ENCODE results near the gene FTH1.
"Not testable (repeated sequence)": the region's sequence is repeated elsewhere in the genome, so short reads cannot be mapped to it uniquely, and the experiment has no call there.

Gene FTH1

DNA sequence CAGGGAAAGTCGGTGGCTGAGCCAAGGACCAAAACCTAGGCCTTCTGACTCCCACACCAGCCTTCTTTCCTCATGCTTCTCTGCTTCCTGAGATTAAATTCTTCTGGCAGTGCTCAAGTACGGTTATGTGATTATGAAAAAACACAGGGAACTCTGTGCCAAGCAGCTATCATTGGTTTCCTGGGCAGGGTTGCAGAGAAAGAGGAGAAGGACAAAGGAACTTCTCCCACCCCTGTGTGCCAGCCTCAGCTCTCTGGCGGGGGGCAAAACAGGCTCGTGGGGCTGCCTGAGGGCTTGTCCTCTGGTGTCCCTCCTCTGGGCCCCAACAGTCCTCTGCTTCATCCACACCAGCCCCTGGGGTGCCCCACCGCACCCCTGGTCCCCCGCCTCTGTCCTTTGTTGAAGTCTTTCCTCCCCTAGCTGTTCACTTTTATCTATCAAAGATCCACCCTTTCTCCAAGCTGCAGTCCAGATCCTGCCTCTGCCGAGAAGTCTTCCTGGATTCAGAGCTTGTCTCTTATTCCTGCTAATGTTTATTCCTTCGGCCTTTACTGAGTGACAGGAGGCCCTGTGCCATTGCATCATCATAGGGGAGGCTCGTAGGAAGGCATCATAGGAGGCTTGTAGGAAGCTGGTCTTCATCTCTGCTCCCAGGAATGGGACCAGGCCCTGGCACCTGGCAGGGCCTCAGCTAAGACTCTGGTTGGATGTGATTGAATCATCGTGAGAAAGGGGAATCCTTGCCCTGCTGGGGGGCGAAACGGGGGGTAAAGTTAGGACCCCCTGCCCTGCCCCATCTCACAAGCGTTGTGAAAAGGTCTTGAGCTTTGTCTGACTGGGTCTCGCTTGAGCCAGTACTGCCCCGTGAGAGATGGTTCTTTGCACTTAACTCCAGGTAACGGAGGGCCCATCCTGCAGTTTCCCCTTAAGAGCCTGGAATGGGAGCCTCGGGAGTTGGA, 11.5 kb upstream of the FTH1 start:
- DNase-seq, result no peak

DNA sequence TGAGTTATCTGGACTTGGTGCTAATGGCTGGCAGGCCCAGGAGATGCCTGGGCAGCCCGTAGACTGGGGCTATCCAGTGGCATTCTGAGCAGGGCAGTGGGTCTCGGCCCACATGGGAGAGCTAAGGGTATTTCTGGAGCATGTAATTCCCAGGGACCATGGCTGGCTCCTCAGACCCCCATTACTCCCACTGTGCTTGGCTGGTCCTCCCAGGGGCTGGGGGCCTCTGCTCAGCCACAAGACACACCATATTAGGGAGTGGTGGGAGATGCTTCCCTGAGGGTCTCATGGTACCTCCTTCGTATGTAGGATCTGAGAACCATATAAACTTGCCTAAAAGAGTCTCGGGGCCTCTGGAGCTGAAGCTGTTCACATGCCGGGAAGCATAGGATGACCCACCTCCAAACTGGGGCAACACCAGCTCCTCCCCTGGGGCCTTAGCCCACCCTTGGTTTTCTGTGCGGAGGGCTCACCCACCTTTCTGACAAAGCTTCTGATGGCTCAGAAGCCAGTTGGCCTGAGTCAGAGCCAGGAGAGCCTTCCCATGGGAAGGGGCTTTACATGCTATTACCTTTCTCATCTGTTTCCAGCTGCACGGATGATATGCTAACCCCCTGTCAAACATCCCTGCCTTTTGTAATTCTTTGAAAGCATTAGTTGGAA, 9.5 kb upstream of the FTH1 start:
- DNase-seq, result no peak

DNA sequence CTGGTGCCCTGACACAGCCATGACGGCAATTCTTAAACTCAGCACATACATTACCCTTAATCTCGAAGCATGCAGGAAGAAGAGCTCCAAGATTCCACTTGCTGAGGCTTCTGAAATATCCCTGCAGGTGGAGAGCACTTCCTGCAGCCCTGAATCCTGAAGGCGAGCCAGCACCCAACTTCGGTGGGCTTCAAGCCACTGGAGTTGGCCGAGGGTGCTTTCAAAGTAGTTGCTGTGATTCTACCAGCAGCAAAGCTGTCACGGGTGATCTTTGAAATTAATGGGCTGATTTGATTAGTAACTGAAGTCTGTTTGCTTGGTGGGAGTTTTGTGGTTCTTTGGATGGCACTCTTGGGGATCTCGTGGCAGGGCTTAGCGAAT, 9.0 kb upstream of the FTH1 start:
- DNase-seq, result no peak

DNA sequence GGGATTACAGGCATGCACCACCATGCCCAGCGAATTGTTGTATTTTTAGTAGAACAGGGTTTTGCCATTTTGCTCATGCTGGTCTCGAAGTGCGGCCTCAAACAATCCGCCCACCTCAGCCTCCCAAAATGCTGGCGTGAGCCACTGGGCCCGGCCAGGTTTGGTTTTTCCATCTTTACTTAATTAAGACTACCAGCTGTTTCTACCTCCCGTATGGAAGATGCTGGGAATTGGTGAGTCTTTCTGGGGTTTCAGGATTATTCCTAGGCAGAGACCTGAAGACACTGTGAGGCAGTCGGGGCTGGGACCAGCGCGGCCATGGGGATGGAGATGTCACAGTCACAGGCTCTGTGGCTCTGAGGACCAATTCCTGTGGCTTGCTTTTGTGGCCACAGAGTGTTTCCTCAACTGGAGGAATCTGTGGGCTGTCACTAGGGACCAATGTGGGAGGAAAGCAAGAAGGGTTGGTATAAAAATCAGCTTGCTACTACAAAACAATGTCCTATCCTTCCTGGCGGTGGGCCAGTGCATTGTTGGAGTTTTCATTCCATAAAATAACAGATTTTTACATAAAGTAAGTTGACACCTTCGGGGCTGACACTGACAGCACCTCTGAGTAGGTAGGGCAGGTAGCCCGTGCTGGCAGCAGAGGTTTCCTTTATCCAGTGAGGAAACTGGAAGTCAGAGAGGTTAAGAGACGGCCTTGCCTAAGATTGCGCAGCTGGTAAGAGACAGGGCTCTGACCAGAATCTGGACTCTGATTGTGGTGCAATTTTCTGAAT, 8.4 kb upstream of the FTH1 start:
- DNase-seq, result no peak

DNA sequence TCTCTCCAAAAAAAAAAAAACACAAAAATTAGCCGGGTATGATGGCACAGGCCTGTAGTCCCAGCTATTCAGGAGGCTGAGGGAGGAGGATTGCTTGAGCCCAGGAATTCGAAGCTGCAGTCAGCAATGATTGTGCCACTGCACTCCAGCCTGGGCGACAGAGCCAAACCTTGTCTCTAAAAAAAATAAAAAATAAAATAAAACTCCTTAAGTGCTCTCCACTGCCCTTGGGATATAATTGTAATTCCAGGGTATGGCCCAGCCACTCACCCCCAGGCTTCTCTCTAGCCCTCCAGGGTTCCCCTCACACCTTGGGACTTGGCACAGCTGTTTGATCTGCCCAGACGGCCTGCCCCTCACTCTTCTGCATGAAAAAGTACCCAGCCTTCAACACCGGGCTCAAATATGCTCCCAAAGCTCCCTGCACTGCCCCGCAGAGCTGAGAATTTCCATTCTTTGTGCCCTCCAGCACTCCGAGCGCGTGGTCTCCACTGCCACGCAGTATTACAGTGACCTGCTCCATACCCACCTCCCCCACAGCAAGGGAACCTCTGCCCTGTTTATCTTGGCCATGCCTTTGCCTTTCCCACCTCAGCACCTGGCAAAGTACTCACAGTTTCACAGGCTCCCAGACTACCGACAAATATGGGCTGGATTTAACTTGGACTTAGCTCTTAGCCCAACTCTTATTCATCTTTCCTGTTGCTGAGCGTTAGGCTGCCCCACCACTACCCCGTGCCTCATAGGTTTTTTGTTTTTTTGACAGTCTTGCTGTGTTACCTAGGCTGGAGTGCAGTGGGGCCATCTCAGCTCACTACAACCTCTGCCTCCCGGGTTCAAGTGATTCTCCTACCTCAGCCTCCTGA, 7.6 kb upstream of the FTH1 start:
- DNase-seq, result peak; percentile 83

DNA sequence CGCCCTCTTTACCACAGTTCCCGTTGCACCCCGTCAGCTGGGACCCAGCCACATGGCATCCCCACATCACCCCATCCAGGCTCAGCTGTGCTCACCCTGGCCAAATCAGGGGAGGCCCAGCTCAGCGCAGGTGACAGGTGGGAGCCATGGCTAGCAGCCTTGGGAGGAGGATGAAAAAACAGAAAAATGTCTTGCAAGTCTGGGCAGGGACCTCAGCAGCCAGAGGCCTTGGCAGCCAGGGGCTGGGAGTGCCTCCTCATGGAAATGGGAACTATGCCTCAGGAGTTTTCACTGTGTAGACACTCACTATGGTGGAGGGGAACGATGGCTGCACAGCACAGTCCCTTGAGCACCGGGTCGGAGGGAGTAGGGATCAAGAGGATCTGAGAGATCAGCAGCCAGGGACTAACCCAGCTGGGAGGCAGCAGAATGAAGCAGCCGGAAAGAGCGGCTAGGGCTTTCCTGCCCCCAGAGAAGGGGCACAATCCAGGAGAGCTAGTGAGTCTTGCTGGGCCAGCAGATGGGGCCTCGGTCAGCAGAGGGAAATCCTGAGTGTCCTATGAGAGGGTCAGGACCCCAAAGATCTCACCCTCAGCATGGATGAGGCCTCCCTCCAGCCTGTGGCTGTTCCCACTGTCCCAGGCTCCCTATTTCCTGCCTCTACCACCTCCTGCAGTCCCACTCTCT, 6.2 kb upstream of the FTH1 start:
- no peak for DNase-seq

DNA sequence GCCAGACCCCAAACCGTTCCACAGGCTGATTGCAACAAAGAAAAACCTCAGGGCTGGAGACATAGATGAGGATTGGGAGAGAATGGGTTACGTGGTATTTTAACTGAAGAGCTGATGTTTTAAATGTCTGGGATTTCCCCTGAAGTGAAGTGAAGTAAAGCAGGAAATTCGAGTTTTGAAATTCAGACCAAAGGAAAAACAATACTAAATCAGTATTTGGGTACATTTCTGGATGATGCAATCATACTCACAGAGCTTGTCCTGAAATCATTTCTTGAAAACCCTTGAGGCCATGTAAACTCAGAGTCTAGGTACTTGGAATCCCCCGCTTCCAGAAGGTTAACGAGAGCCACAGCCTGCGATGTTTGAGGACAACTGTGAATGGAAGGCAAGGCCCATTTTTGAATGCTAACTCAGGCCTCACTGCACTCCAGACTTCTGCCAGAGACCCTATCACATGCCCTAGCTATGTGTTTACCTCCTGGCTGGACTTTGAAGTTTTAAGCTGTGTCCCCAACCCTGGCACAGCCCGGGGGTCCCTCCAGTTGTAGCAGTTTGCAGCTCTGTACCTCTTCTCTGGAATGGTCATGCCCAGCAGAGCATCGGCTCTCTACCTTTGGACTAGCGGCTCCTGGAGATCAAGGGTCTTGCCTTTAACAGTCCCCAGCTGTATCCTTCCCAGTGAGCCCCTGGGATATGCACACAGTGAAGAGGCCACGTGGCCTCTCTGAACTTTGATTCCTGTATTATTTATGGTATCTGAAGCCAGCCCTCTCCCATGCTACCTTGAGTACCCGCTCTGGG, 5.4 kb upstream of the FTH1 start:
- DNase-seq, result no peak

DNA sequence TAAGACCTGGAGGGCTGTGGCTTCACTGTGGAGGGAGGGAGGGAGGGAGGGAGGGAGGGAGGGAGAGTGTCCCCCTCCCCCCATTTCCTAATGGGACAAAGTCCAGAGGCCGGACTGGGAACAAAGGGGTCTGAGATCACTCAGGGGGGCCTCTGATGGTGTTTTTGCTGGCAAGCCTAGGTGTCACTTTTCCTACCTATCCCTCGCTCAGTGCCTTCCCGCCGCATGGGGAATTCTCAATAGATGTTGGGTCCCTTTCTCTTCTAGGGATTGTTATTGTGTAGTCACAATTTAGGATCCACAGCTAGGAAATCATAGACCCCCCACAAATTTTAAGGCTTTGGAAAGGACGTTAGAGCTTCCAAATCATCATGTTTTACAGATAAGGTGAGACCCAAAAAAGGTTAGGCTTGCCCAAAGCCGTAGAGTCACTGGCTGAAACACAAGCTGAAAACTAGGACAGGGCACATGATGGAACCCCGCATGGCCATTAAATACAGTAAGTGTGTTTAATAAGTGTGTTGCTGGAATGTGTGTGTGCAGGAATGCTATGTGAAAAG, 4.8 kb upstream of the FTH1 start:
- no peak for DNase-seq

DNA sequence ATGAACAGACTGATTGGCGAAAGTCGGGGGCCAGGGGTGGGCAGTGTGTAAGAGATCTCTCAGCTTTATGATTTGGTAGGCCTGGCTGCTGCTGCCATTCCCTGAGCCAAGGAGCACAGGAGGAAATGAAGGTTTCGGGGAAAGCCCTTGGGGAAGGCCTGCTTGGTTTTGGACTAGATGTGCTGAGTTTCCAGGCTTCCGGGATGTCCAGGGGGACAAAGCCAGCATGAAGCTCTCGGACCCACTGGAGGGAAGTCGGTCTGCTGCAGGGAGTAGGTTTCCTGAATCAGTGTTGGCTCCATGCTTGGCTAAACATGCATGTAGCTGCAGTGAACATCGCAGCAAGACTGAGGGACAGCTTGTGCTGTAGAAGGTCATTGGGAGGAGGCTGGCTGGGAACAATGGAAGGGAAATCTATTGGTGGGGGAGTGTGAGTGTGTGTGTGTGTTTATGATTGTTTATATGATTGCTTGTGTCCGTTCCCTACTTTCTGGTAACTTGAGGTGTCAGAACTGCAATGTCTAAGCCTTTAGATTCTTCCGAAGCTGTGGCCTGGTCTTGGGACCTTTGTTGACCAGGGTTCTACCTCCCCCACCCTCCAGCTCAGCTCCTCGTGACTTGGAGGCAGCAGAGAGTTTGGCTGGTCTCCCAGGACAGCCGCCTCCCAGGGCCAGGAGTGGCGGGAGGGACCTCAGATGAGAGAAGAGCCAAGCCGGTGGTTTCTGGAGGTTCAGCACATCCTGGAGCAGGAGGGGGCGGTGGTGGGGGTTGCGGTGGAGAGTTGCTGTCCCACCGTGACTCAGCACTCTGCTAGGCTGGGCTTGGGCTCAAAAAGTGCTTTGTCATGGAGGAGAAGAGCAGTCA, 4.0 kb upstream of the FTH1 start:
- peak; percentile 97 for DNase-seq

DNA sequence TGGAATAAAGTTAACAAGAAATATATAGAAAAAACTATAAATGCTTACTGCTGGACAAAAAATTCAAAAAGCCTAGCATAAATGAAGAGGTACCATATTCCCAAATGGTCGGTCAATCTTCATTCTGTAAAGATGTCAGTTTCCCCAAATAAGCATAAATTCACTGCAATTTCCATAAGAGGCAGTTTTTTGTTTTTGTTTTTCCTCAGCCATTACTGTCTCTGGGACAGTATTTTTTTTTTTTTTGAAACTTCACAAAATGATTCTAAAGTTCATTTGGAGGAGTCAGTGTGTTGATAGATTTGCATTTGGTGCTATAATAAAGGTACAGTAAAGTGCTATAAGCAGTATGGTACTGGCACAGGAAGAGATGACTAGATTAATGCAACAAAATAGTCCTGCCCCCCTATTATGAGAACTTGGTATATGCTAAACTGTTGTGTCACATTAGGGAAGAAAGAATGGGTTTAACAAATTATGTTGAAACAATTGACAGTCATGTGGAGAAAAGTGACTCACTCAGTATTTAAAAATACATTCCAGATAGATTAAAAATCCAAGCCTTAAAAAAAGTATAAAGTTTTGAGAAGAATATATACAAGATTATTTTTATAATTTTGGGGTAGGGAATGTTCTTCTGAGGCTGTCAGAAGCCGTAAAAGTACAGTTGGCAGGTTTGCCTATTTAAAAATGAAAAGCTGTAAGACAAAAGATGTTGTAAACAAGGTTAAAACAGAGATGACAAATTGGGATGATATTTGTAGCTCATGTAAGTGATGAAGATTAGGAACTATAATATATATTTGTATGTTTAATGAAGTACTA, 2.6 kb upstream of the FTH1 start:
- no peak for DNase-seq

DNA sequence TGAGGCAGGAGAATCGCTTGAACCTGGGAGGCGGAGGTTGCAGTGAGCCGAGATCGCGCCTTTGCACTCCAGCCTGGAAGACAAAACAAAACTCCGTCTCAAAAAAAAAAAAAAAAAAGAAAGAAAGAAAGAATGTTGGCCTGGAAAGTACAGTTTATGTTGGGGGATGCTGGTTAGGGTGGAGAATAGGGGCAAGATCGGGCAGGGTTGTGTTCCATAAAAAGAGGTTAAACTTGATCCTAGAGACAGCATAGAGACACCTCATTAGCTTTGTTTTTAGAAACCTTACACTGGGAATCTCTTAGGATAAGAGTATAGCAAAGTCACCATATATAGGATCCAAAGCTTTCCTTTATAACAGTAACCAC, 1.9 kb upstream of the FTH1 start:
- no peak for DNase-seq

DNA sequence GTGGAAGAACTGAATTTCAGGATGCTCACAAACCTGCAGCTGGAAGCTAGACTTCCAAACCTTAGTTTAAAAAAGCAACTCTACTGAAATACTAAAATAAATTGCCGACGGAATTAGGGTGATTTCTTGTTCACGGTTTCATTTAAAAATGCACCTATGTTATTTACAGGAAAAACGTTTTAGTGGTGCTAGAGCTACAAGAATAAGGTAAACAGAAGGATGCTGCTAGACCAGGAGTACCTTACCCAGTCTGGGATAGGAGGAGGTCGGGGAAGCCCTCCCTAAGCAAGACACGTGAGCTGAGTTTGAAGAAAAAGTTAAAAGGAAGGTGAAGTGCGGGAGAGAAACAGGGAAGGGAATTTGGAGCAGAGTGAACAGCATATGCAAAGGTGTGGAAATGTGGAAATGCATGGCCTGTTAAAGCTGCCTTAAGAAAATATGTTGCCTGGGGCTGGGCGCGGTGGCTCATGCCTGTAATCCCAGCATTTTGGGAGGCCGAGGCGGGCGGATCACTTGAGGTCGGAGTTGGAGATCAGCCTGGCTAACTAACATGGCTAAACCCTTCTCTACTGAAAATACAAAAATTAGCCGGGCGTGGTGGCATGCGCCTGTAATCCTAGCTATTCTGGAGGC, 1.4 kb upstream of the FTH1 start:
- no peak for DNase-seq

DNA sequence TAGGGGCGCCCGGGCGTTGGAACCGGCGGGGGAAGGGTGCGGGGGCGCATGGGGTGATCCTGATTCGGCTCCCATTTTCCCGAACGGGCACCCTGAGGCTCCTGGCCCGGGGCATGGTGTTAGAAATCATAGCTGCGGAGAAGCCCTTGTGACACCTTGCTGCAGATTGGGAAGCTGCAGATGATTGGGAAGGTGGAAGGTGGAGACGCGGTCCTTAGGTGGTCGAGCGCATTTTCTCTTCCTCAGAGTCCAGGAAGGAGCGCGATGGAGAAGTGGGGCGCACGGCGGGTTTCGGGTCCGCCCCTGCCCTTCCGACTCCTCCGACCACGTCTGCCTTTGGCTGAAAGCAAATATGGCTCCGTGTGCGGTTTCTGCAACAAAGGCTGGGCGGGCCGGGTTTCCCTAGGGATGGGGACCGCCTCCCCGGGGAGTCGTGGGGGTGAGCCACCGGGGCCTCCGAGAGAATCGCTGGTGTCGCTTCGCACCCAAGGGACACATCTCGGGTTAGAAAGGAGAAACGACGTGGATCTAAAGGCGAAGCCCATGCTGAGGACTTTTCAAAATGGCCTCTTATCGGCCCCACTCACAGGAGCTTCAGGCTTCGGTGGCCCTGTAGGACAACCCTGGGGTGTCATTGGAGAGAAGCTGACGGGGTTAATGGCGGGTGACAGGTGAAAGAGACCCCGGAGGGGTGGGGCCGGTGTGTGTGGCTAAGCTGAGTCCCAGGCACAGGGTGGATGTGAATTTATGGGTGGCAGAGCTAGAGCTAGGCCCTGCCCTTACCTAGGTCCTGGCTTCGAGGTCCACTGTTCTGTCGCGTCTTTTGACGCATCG, 707 bp upstream of the FTH1 start:
- DNase-seq, result peak; percentile 63

DNA sequence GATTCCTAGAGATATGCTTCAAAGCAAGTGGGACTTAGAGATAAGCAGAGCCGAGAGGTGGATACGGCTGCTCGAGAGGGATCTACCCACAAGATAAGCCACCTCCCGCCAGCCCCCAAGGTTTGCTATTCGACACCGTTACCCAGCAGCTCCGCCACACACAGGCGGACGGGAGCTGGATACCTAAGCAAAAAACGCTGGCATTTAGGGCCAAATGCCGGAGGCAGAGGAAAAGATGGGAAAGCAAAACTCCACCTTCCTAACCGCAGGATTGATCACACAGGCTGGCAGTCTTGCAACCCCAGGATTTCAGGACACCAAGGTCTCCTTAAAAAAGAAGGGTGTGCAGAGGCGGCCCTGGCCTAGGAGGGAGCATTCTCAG, 709 bp downstream of the FTH1 start:
- DNase-seq, result no peak

DNA sequence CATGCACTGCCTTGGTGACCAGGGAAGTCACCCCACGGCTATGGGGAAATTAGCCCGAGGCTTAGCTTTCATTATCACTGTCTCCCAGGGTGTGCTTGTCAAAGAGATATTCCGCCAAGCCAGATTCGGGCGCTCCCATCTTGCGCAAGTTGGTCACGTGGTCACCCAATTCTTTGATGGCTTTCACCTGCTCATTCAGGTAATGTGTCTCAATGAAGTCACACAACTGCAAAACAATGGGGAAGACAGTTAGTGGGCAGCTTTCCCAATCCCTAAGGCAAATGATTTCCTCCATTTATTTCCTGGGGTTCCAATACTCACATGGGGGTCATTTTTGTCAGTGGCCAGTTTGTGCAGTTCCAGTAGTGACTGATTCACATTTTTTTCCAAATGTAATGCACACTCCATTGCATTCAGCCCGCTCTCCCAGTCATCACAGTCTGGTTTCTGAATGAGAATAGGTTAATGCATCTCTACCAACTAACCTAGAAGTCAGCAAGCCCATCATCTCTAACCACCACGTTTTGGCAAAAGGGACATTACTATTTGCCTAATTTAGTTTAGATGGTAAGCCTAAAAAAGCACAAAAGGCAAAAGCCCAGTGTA, 2.7 kb downstream of the FTH1 start:
- DNase-seq, result not testable (repeated sequence)

DNA sequence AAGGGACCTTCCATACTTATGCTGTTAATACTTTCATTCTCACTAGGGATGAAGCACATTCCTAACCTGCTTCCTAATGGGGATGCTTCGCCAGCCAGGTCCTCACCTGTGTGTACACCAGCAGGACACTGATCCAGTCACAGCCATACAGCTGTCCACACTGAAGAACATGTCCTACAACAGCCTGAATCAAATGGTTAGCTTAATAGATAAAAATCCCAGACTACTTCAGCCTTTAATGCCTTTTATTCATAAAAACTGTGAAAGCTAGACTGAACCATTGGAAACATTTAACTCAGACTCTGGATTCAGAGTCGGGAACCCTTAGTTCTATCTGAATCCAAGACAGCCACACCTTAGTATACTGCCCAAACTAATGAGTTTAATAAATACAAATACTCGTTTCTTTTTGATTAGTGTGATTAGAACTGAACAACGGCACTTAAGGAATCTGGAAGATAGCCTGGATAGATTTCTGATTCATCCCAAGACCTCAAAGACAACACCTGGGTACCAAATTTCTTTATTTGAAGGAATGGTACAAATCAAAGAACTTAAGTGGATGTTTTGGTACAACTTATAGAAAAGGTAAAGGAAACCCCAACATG, 3.3 kb downstream of the FTH1 start:
- DNase-seq, result no peak
